Thyroid gland (tissue), 4 donors: ENCODE data around the gene CLSTN2. TPM values are rescaled to one million over a fixed set of nuclear protein-coding genes. Genes with fewer than 3 reads are reported as not detected.

Experiments used
- DNase-seq, 2 donors: peaks; one replicate each; pipeline ENCODE4 v3.0.0-alpha.2; 2019
- H3K27ac ChIP-seq, 3 donors: fragments of 200-600 bp; sonication (generic); 1 replicate in 2 of 3; 2 replicates in 1 of 3; pipeline ENCODE4 v1.5.1; 2016 to 2019; ENCODE audit warnings: mild to moderate bottlenecking in 1 of 3, moderate library complexity in 1 of 3
- H3K27me3 ChIP-seq: fragments of 200-600 bp; sonication (generic); one replicate; pipeline ENCODE4 v1.5.1; 2019
- H3K36me3 ChIP-seq, 2 donors: fragments of 200-600 bp; sonication (generic); one replicate each; pipeline ENCODE4 v1.5.1; 2016 to 2019
- H3K4me1 ChIP-seq, 2 donors: fragments of 200-600 bp; sonication (generic); one replicate each; pipeline ENCODE4 v1.5.1; 2017 to 2019
- H3K4me3 ChIP-seq, 3 donors: fragments of 200-600 bp; sonication (generic); replicated peaks in 1 of 3; 1 replicate in 2 of 3; 2 replicates in 1 of 3; pipeline ENCODE4 v1.5.1; 2016; ENCODE audit warnings: mild to moderate bottlenecking in 1 of 3
- H3K9me3 ChIP-seq: fragments of 200-600 bp; sonication (generic); one replicate; pipeline ENCODE4 v1.5.1; 2017
- CTCF ChIP-seq, 6 experiments: fragments of 200-600 bp in 3 of 6; fragments of 450-650 bp in 3 of 6; sonication (generic) in 3 of 6; IDR thresholded peaks; one replicate each; pipeline ENCODE4 v1.5.1; 2016 to 2019; ENCODE audit warnings: antibody characterized with exemption in 6 of 6, mild to moderate bottlenecking in 2 of 6, inconsistent platforms in 1 of 6, moderate library complexity in 1 of 6
- POLR2A ChIP-seq, 2 donors: fragments of 450-650 bp; IDR thresholded peaks; one replicate each; pipeline ENCODE4 v1.6.1; 2017; ENCODE audit warnings: antibody characterized with exemption in 2 of 2, mild to moderate bottlenecking in 2 of 2, moderate library complexity in 1 of 2
- WGBS, 2 donors: methylation state at CpG; one replicate each; pipeline ENCODE4 v1.1.5; 2017; 5-methylcytosine and 5-hydroxymethylcytosine counted together
- intact Hi-C: fragments of 100-400 bp; cut with DNase I; formaldehyde crosslinking; loops from one replicate; pipeline ENCODE4 v1.15.1; 2023
- total RNA-seq, 4 donors: library from RNA; depleted of rRNA; stranded (reverse); fragments of >200 nt; gene quantifications; one replicate each; pipeline ENCODE4 v1.2.3, GENCODE V29; 2016

The CLSTN2 gene
- total RNA-seq, 4 donors from 2014 or later = 9.7 to 32.9 (median 15.5) TPM

GRCh38 chr3:140545756-140546155, 610.8 kb downstream of the CLSTN2 start:
- Histone ChIP-seq H3K4me1 (no peaks in the 10 kb centered on the region), H3K27me3 (no peaks in the 10 kb centered on the region), H3K4me3 (no peak overlapping the region), H3K9me3 (no peaks in the 10 kb centered on the region), H3K27ac (no peak overlapping the region), H3K36me3 (no peaks in the 10 kb centered on the region)
- WGBS, 2 donors = 64 to 75% methylated on average over 2 of the region's 2 CpGs
- no peak for TF ChIP-seq POLR2A (IDR thresholded peaks at IDR 0.05)
- TF ChIP-seq CTCF (IDR thresholded peaks at IDR 0.05) = no peak
- no peak for DNase-seq
- intact Hi-C loops = no loop called here

GRCh38 chr3:140546649-140547048, 611.7 kb downstream of the CLSTN2 start:
- TF ChIP-seq POLR2A (IDR thresholded peaks at IDR 0.05) = no peak
- no peak for TF ChIP-seq CTCF (IDR thresholded peaks at IDR 0.05)
- H3K9me3 ChIP-seq = no peaks in the 10 kb centered on the region
- no peak for DNase-seq
- no peaks in the 10 kb centered on the region for H3K4me1 ChIP-seq
- H3K4me3 ChIP-seq = no peak overlapping the region
- no peaks in the 10 kb centered on the region for H3K36me3 ChIP-seq
- WGBS, 2 donors = 60 to 70% methylated on average over 6 of the region's 6 CpGs
- no peaks in the 10 kb centered on the region for H3K27me3 ChIP-seq
- intact Hi-C loops = no loop called here
- no peak overlapping the region for H3K27ac ChIP-seq

- WGBS, 2 donors = 88 to 94% methylated on average over 2 of the region's 2 CpGs
- intact Hi-C loops = no loop called here
- TF ChIP-seq POLR2A (IDR thresholded peaks at IDR 0.05) (no peak), CTCF (IDR thresholded peaks at IDR 0.05) (no peak)
- no peaks in the 10 kb centered on the region for H3K36me3 ChIP-seq
- no peaks in the 10 kb centered on the region for H3K4me1 ChIP-seq
- H3K27ac ChIP-seq = no peak overlapping the region
- H3K4me3 ChIP-seq = no peak overlapping the region
- no peaks in the 10 kb centered on the region for H3K9me3 ChIP-seq
- DNase-seq = no peak
- no peaks in the 10 kb centered on the region for H3K27me3 ChIP-seq
Measured at GRCh38 chr3:140552403-140552802, 617.4 kb downstream of the CLSTN2 start.

GRCh38 chr3:140552898-140553297, 617.9 kb downstream of the CLSTN2 start:
- WGBS, 2 donors = 91 to 94% methylated on average over 5 of the region's 5 CpGs
- no peak for DNase-seq
- intact Hi-C loops = no loop called here
- H3K4me1 ChIP-seq = no peaks in the 10 kb centered on the region
- no peak for TF ChIP-seq CTCF (IDR thresholded peaks at IDR 0.05)
- no peak for TF ChIP-seq POLR2A (IDR thresholded peaks at IDR 0.05)
- no peak overlapping the region for H3K4me3 ChIP-seq
- H3K9me3 ChIP-seq = no peaks in the 10 kb centered on the region
- H3K27ac ChIP-seq = no peak overlapping the region
- no peaks in the 10 kb centered on the region for H3K27me3 ChIP-seq
- no peaks in the 10 kb centered on the region for H3K36me3 ChIP-seq

- 85 to 87% methylated on average over 4 of the region's 4 CpGs for WGBS, 2 donors
- no peak overlapping the region for H3K4me3 ChIP-seq
- no peaks in the 10 kb centered on the region for H3K36me3 ChIP-seq
- no peaks in the 10 kb centered on the region for H3K27me3 ChIP-seq
- H3K4me1 ChIP-seq = no peaks in the 10 kb centered on the region
- H3K27ac ChIP-seq = no peak overlapping the region
- no peak for TF ChIP-seq POLR2A (IDR thresholded peaks at IDR 0.05)
- TF ChIP-seq CTCF (IDR thresholded peaks at IDR 0.05) = no peak
- no peaks in the 10 kb centered on the region for H3K9me3 ChIP-seq
- intact Hi-C loops = no loop called here
- no peak for DNase-seq
Measured at GRCh38 chr3:140553591-140553990, 618.6 kb downstream of the CLSTN2 start.
